CD4-positive, alpha-beta T cell treated with Interleukin-10 for 1 hour (primary cell): ENCODE measurements around the gene SLC23A2.
"Not testable (repeated sequence)": the region's sequence is repeated elsewhere in the genome, so short reads cannot be mapped to it uniquely, and the experiment has no call there.

Experiments used
- DNase-seq: peaks from one replicate; pipeline ENCODE4 v3.0.0-alpha.2; 2020

SLC23A2 gene

GRCh38 chr20:5005326-5005725 is 4.0 kb upstream of the SLC23A2 start:
- DNase-seq: no peak

- DNase-seq: not testable (repeated sequence)
Measured at GRCh38 chr20:5004825-5005224, 3.5 kb upstream of the SLC23A2 start.

GRCh38 chr20:5003626-5004025 is 2.3 kb upstream of the SLC23A2 start:
- no peak for DNase-seq

GRCh38 chr20:5002077-5002413 is 735 bp upstream of the SLC23A2 start:
- DNase-seq: no peak

GRCh38 chr20:5000263-5001173 is 792 bp downstream of the SLC23A2 start:
- no peak for DNase-seq

- no peak for DNase-seq
Measured at GRCh38 chr20:4999788-5000187, 1.5 kb downstream of the SLC23A2 start.

- DNase-seq: no peak
Measured at GRCh38 chr20:4998160-4998651, 3.1 kb downstream of the SLC23A2 start.

- no peak for DNase-seq
Measured at GRCh38 chr20:4997222-4997621, 4.1 kb downstream of the SLC23A2 start.

- no peak for DNase-seq
Measured at GRCh38 chr20:4989570-4989969, 11.7 kb downstream of the SLC23A2 start.

- DNase-seq: no peak
Measured at GRCh38 chr20:4987130-4987529, 14.2 kb downstream of the SLC23A2 start.

- DNase-seq: no peak
Measured at GRCh38 chr20:4985658-4986057, 15.7 kb downstream of the SLC23A2 start.

GRCh38 chr20:4982281-4982680 is 19.0 kb downstream of the SLC23A2 start:
- no peak for DNase-seq

- no peak for DNase-seq
Measured at GRCh38 chr20:4979841-4980410, 21.4 kb downstream of the SLC23A2 start.

GRCh38 chr20:4978050-4978918 is 23.0 kb downstream of the SLC23A2 start:
- no peak for DNase-seq

- not testable (repeated sequence) for DNase-seq
Measured at GRCh38 chr20:4976014-4976413, 25.3 kb downstream of the SLC23A2 start.

- DNase-seq: no peak
Measured at GRCh38 chr20:4973330-4974097, 27.8 kb downstream of the SLC23A2 start.

- no peak for DNase-seq
Measured at GRCh38 chr20:4972506-4973251, 28.6 kb downstream of the SLC23A2 start.

GRCh38 chr20:4971064-4971463 is 30.2 kb downstream of the SLC23A2 start:
- DNase-seq: no peak

GRCh38 chr20:4967752-4968477 is 33.4 kb downstream of the SLC23A2 start:
- DNase-seq: no peak

- DNase-seq: no peak
Measured at GRCh38 chr20:4966826-4967751, 34.2 kb downstream of the SLC23A2 start.
